GM18870 (cell line): ENCODE measurements around the gene AGPAT2.

Experiments used
- ATAC-seq: cut with Tn5 transposase; IDR thresholded peaks from one replicate; pipeline ENCODE4 v1.9.1; 2021; ENCODE audit warnings: moderate library complexity; ENCODE audit not compliant: unreplicated experiment

AGPAT2 gene

GRCh38 chr9:136689108-136689460 is 1.8 kb upstream of the AGPAT2 start:
- ATAC-seq, result no peak

GRCh38 chr9:136688274-136689107 is 1.2 kb upstream of the AGPAT2 start:
- ATAC-seq, result no peak

GRCh38 chr9:136687721-136688223 is 515 bp upstream of the AGPAT2 start:
- no peak for ATAC-seq

- no peak for ATAC-seq
These were observed 793 bp downstream of the AGPAT2 start for GRCh38 chr9:136686534-136686793.

GRCh38 chr9:136685790-136686533 is 1.3 kb downstream of the AGPAT2 start:
- ATAC-seq, result no peak

- ATAC-seq, result no peak
These were observed 2.0 kb downstream of the AGPAT2 start for GRCh38 chr9:136685216-136685615.

- no peak for ATAC-seq
These were observed 2.5 kb downstream of the AGPAT2 start for GRCh38 chr9:136684799-136685198.

GRCh38 chr9:136684339-136684738 is 2.9 kb downstream of the AGPAT2 start:
- no peak for ATAC-seq

GRCh38 chr9:136683755-136684154 is 3.5 kb downstream of the AGPAT2 start:
- ATAC-seq, result no peak

GRCh38 chr9:136683173-136683745 is 4.0 kb downstream of the AGPAT2 start:
- no peak for ATAC-seq

- no peak for ATAC-seq
These were observed 4.5 kb downstream of the AGPAT2 start for GRCh38 chr9:136682710-136683109.

- ATAC-seq, result no peak
These were observed 5.1 kb downstream of the AGPAT2 start for GRCh38 chr9:136681945-136682699.

GRCh38 chr9:136681029-136681428 is 6.2 kb downstream of the AGPAT2 start:
- no peak for ATAC-seq

- no peak for ATAC-seq
These were observed 7.8 kb downstream of the AGPAT2 start for GRCh38 chr9:136679431-136679941.

- no peak for ATAC-seq
These were observed 8.6 kb downstream of the AGPAT2 start for GRCh38 chr9:136678624-136679023.

GRCh38 chr9:136678034-136678433 is 9.2 kb downstream of the AGPAT2 start:
- no peak for ATAC-seq

GRCh38 chr9:136676920-136677686 is 10.2 kb downstream of the AGPAT2 start:
- ATAC-seq, result no peak

GRCh38 chr9:136676297-136676794 is 10.9 kb downstream of the AGPAT2 start:
- ATAC-seq, result no peak

- no peak for ATAC-seq
These were observed 11.6 kb downstream of the AGPAT2 start for GRCh38 chr9:136675477-136676296.
